IMR-90 (cell line): ENCODE data around the gene PHLPP2. TPM values are rescaled to one million over a fixed set of nuclear protein-coding genes. Genes with fewer than 3 reads are reported as not detected.

ENCODE experiments used
- ATAC-seq: fragments of 200-7000 bp; cut with Tn5 transposase; 2 replicates; pipeline ENCODE4 v1.9.1; 2020; ENCODE audit warnings: low read depth, mild to moderate bottlenecking, moderate library complexity
- BruUV-seq: library from RNA; stranded (reverse); fragments of 400-500 nt; replicated peaks from 2 replicates; lab custom pipeline; 2021; lab: Mats Ljungman, UMichigan
- CTCF ChIA-PET: fragments of 300-600 bp; formaldehyde crosslinking; extraction: SDS; loops from one replicate; lab custom pipeline; 2021; ENCODE audit warnings: antibody characterized with exemption; lab: Yijun Ruan, JAX
- POLR2A ChIA-PET: fragments of 300-600 bp; sonication (Branson Sonifier 250); formaldehyde crosslinking; loops from one replicate; lab custom pipeline; 2022; ENCODE audit warnings: antibody characterized with exemption; ENCODE audit not compliant: unreplicated experiment; lab: Charles Lee
- DNase-seq: peaks from one replicate; pipeline ENCODE4 v3.0.0; 2013
- H2AFZ ChIP-seq: replicated peaks from 2 replicates; pipeline ENCODE3; 2013; ENCODE audit warnings: low read length, mild to moderate bottlenecking; ENCODE audit not compliant: poor library complexity
- H2AK5ac ChIP-seq: 2 replicates; pipeline ENCODE4 v1.6.1; 2013; ENCODE audit warnings: low read depth, low read length, inconsistent platforms
- H2AK9ac ChIP-seq: replicated peaks from 2 replicates; pipeline ENCODE3; 2013; ENCODE audit warnings: mild to moderate bottlenecking, low read depth, low read length, moderate library complexity; ENCODE audit not compliant: poor library complexity
- H2BK120ac ChIP-seq: 2 replicates; pipeline ENCODE4 v1.6.1; 2013; ENCODE audit warnings: low read depth, low read length, inconsistent platforms
- H2BK15ac ChIP-seq: 3 replicates; pipeline ENCODE4 v1.6.1; 2013; ENCODE audit warnings: low read depth, low read length, inconsistent platforms
- H2BK20ac ChIP-seq: 2 replicates; pipeline ENCODE4 v1.6.1; 2013; ENCODE audit warnings: low read depth, mild to moderate bottlenecking, inconsistent platforms, low read length, moderate library complexity
- H2BK5ac ChIP-seq: 2 replicates; pipeline ENCODE4 v1.6.1; 2013; ENCODE audit warnings: mild to moderate bottlenecking, low read depth, low read length, inconsistent platforms; ENCODE audit not compliant: poor library complexity, severe bottlenecking
- H3K14ac ChIP-seq: replicated peaks from 2 replicates; pipeline ENCODE4 v1.6.1; 2013; ENCODE audit warnings: low read depth, low read length, inconsistent platforms
- H3K18ac ChIP-seq: 2 replicates; pipeline ENCODE4 v1.6.1; 2013; ENCODE audit warnings: low read depth, low read length, control low read depth
- H3K23ac ChIP-seq: 2 replicates; pipeline ENCODE4 v1.6.1; 2013; ENCODE audit warnings: low read depth, low read length, inconsistent platforms
- H3K27ac ChIP-seq: 2 replicates; pipeline ENCODE4 v1.5.1; 2013; ENCODE audit warnings: mild to moderate bottlenecking, control low read depth, low read length; ENCODE audit not compliant: insufficient read depth
- H3K27me3 ChIP-seq: 2 replicates; pipeline ENCODE4 v1.6.1; 2013; ENCODE audit warnings: low read length; ENCODE audit not compliant: control insufficient read depth, insufficient read depth
- H3K36me3 ChIP-seq: 2 replicates; pipeline ENCODE4 v1.6.1; 2013; ENCODE audit warnings: low read length, mixed read lengths; ENCODE audit not compliant: control insufficient read depth, insufficient read depth
- H3K4ac ChIP-seq: 2 replicates; pipeline ENCODE4 v1.6.1; 2013; ENCODE audit warnings: low read depth, low read length, inconsistent platforms
- H3K4me1 ChIP-seq: 2 replicates; pipeline ENCODE4 v1.6.1; 2013; ENCODE audit warnings: low read length, mixed read lengths; ENCODE audit not compliant: control insufficient read depth, insufficient read depth
- H3K4me2 ChIP-seq: 2 replicates; pipeline ENCODE4 v1.6.1; 2013; ENCODE audit warnings: low read depth, mild to moderate bottlenecking, control low read depth, low read length, moderate library complexity
- H3K4me3 ChIP-seq: 2 replicates; pipeline ENCODE4 v1.5.1; 2013; ENCODE audit warnings: low read depth, mild to moderate bottlenecking, control low read depth, low read length, moderate library complexity; ENCODE audit not compliant: insufficient read depth
- H3K56ac ChIP-seq: 2 replicates; pipeline ENCODE4 v1.6.1; 2013; ENCODE audit warnings: low read length, inconsistent platforms; ENCODE audit not compliant: insufficient read depth; ENCODE audit errors: extremely low read depth
- H3K79me1 ChIP-seq, 2 experiments: 2 replicates each; pipeline ENCODE4 v1.6.1; 2013; ENCODE audit warnings: low read length in 2 of 2, inconsistent platforms in 1 of 2, low read depth in 1 of 2
- H3K9ac ChIP-seq: 2 replicates; pipeline ENCODE4 v1.6.1; 2013; ENCODE audit warnings: low read depth, low read length, control low read depth
- H3K9me1 ChIP-seq: 2 replicates; pipeline ENCODE4 v1.6.1; 2013; ENCODE audit warnings: low read length, inconsistent platforms; ENCODE audit not compliant: insufficient read depth
- H3K9me3 ChIP-seq: 2 replicates; pipeline ENCODE4 v1.6.1; 2013; ENCODE audit warnings: low read length; ENCODE audit not compliant: control insufficient read depth, insufficient read depth
- H4K20me1 ChIP-seq: 2 replicates; pipeline ENCODE4 v1.6.1; 2013; ENCODE audit warnings: low read length, inconsistent platforms; ENCODE audit not compliant: insufficient read depth
- H4K5ac ChIP-seq: 2 replicates; pipeline ENCODE4 v1.6.1; 2013; ENCODE audit warnings: mild to moderate bottlenecking, low read depth, low read length, control low read depth
- H4K8ac ChIP-seq, 2 experiments: 2 replicates each; pipeline ENCODE4 v1.6.1; 2013; ENCODE audit warnings: low read depth in 2 of 2, low read length in 2 of 2, control low read depth in 1 of 2, inconsistent platforms in 1 of 2
- H4K91ac ChIP-seq: 2 replicates; pipeline ENCODE4 v1.6.1; 2013; ENCODE audit warnings: low read depth, low read length, inconsistent platforms; ENCODE audit not compliant: insufficient read depth
- BHLHE40 ChIP-seq: fragments of 150-350 bp; IDR thresholded peaks from 2 replicates; pipeline ENCODE4 v1.6.1; 2016; ENCODE audit warnings: mild to moderate bottlenecking, low read depth, low read length
- CEBPB ChIP-seq: IDR thresholded peaks from 2 replicates; pipeline ENCODE4 v1.6.1; 2012; ENCODE audit warnings: low read depth, low read length, improper control_type of control experiment
- CHD1 ChIP-seq: IDR thresholded peaks from 2 replicates; pipeline ENCODE4 v1.6.1; 2012; ENCODE audit warnings: low read depth, low read length, improper control_type of control experiment
- CTCF ChIP-seq: conservative IDR thresholded peaks from 2 replicates; pipeline ENCODE4 v1.5.1; 2012; ENCODE audit warnings: mild to moderate bottlenecking, low read depth, low read length, improper control_type of control experiment
- FOS ChIP-seq: fragments of 150-350 bp; IDR thresholded peaks from 2 replicates; pipeline ENCODE4 v1.6.1; 2016; ENCODE audit warnings: low read depth, low read length
- MAFK ChIP-seq: IDR thresholded peaks from 2 replicates; pipeline ENCODE4 v1.6.1; 2012; ENCODE audit warnings: low read depth, low read length, improper control_type of control experiment
- MAZ ChIP-seq: IDR thresholded peaks from 2 replicates; pipeline ENCODE4 v1.6.1; 2012; ENCODE audit warnings: low read depth, mild to moderate bottlenecking, low read length, improper control_type of control experiment, moderate library complexity, borderline replicate concordance
- MXI1 ChIP-seq: IDR thresholded peaks from 2 replicates; pipeline ENCODE4 v1.6.1; 2012; ENCODE audit warnings: low read depth, mild to moderate bottlenecking, low read length, moderate library complexity, borderline replicate concordance
- NFE2L2 ChIP-seq: fragments of 150-350 bp; IDR thresholded peaks from 2 replicates; pipeline ENCODE4 v1.6.1; 2016; ENCODE audit warnings: low read depth, mild to moderate bottlenecking, low read length
- POLR2A ChIP-seq: IDR thresholded peaks from 2 replicates; pipeline ENCODE4 v1.6.1; 2012; ENCODE audit warnings: mild to moderate bottlenecking, low read depth, low read length
- RAD21 ChIP-seq: IDR thresholded peaks from 2 replicates; pipeline ENCODE4 v1.6.1; 2012; ENCODE audit warnings: low read length, improper control_type of control experiment
- RCOR1 ChIP-seq: IDR thresholded peaks from 2 replicates; pipeline ENCODE4 v1.6.1; 2012; ENCODE audit warnings: mild to moderate bottlenecking, low read length, improper control_type of control experiment; ENCODE audit not compliant: insufficient replicate concordance
- RFX5 ChIP-seq: IDR thresholded peaks from 2 replicates; pipeline ENCODE4 v1.8.0; 2012; ENCODE audit warnings: low read depth, mild to moderate bottlenecking, low read length, moderate library complexity
- SMC3 ChIP-seq: fragments of 150-350 bp; IDR thresholded peaks from 2 replicates; pipeline ENCODE4 v1.6.1; 2016; ENCODE audit warnings: low read depth, mild to moderate bottlenecking, antibody characterized with exemption, low read length, moderate library complexity
- USF2 ChIP-seq: fragments of 150-350 bp; IDR thresholded peaks from 2 replicates; pipeline ENCODE4 v1.6.1; 2017; ENCODE audit warnings: mild to moderate bottlenecking, antibody characterized with exemption, low read length, low read depth
- WGBS, 2 experiments: methylation state at CpG; one replicate each; pipeline versions ENCODE4 v1.1.5 to v1.1.7; 2013; ENCODE audit warnings: missing lambda C conversion rate in 2 of 2; ENCODE audit not compliant: insufficient read length in 1 of 2; ENCODE audit errors: extremely low coverage in 2 of 2; 5-methylcytosine and 5-hydroxymethylcytosine counted together
- dilution Hi-C: fragments of 300-500 bp; cut with HindIII; formaldehyde crosslinking; loops from one replicate; pipeline ENCODE4 v1.14.3; 2018; ENCODE audit warnings: low sequenced_read_pairs; ENCODE audit not compliant: unreplicated experiment
- in situ Hi-C: fragments of 300-500 bp; cut with MboI; formaldehyde crosslinking; loops from 3 replicates; pipeline ENCODE4 v1.14.3; 2019; ENCODE audit warnings: low sequenced_read_pairs, inconsistent platforms, mixed read lengths
- intact Hi-C: fragments of 100-400 bp; cut with micrococcal nuclease; formaldehyde crosslinking; loops from 2 replicates; pipeline ENCODE4 v1.10.0; 2022
- polyA plus RNA-seq, 3 experiments: library from polyadenylated mRNA; depleted of rRNA; stranded (reverse); fragments of >200 nt; gene quantifications; 2 replicates each; pipeline ENCODE4 v1.2.3, GENCODE V29; 2012; ENCODE audit warnings: low replicate concordance in 1 of 3
- total RNA-seq: library from RNA; depleted of rRNA; stranded (reverse); fragments of >200 nt; gene quantifications from 2 replicates; pipeline ENCODE4 v1.2.3, GENCODE V29; 2012
- TF ChIP-seq, protein P1 (sequence below): fragments of 150-350 bp; IDR thresholded peaks from 2 replicates; pipeline ENCODE4 v1.6.1; 2016; ENCODE audit warnings: low read depth, mild to moderate bottlenecking, low read length, moderate library complexity, borderline replicate concordance

The PHLPP2 gene
- total and polyA plus RNA-seq, 2 of the 4 experiments (the other 2 are of a cell fraction): 6.8 to 10.2 TPM

DNA sequence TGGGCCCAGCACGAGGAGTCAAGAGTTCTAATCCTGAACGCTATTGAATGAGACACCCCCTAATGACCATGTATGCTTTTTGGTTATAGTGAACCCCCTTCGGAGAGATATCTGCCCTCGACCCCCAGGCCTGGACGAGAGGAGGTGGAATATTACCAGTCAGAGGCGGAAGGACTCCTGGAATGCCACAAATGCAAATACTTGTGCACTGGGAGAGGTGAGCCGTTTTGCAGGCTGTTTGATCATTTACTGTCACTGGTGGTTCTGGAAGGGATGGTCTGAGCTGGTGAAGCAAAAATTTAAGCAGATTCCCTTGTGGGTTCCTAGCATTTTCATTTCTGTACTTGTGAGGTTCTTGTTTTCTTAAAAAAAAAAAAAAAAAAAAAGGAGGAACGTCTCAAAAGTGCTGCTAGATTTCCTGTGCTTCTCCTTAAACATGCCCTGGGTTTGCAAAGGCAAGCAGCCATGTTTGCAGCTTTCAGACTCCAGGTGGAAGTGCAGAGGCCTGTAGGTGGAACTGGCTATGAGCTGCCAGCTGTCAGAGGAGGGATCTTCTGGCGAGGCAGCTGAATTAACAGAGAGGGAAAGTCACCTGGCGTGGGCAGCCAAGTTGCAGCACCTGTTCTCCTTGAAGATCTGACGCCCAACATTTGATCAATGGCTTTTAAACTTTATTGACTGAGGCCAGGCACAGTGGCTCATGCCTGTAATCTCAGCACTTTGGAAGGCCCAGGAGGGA lies 95.1 kb downstream of the PHLPP2 start:
- Histone ChIP-seq H3K4me1 (peaks cover 3% of the 10 kb centered on the region; the same call in 1 of the 2 replicates), H4K8ac (no peak overlapping the region), H4K20me1 (no peaks in the 10 kb centered on the region), H3K9ac (no peak overlapping the region), H3K4me3 (no peak overlapping the region), H3K14ac (no peak overlapping the region), H2BK15ac (no peak overlapping the region), H3K4ac (no peak overlapping the region), H3K9me1 (no peaks in the 10 kb centered on the region), H3K36me3 (no peaks in the 10 kb centered on the region), H3K27me3 (peaks cover 31% of the 10 kb centered on the region), H4K5ac (no peak overlapping the region), H2BK120ac (no peak overlapping the region), H3K79me1 (no peaks in the 10 kb centered on the region), H2BK20ac (no peak overlapping the region), H2AK9ac (no peak overlapping the region), H3K27ac (no peak overlapping the region), H3K23ac (no peak overlapping the region), H3K9me3 (peaks cover 3% of the 10 kb centered on the region; the same call in 1 of the 2 replicates), H2AFZ (no peak overlapping the region), H2BK5ac (no peak overlapping the region), H3K18ac (no peak overlapping the region), H3K4me2 (no peak overlapping the region), H2AK5ac (no peak overlapping the region), H4K91ac (no peak overlapping the region), H3K56ac (no peak overlapping the region)
- ChIA-PET POLR2A (no interaction called here), CTCF (no interaction called here)
- dilution Hi-C loops (no loop called here), intact Hi-C loops (no loop called here), in situ Hi-C loops (no loop called here)
- WGBS, 2 experiments: 66% methylated on average over 4 of the region's 11 CpGs; no CpG with 5 or more reads in 1 of the 2 experiments
- TF ChIP-seq USF2: no peak
- TF ChIP-seq CEBPB: no peak
- no peak for TF ChIP-seq FOS
- no peak for TF ChIP-seq MAFK
- no peak for TF ChIP-seq CHD1
- TF ChIP-seq RCOR1: no peak
- TF ChIP-seq SMC3: no peak
- no peak for TF ChIP-seq NFE2L2
- no peak for TF ChIP-seq POLR2A
- TF ChIP-seq CTCF: no peak
- TF ChIP-seq MAZ: no peak
- TF ChIP-seq RFX5: no peak
- TF ChIP-seq MXI1: no peak
- TF ChIP-seq RAD21: no peak
- no peak for TF ChIP-seq BHLHE40
- TF ChIP-seq, protein P1, sequence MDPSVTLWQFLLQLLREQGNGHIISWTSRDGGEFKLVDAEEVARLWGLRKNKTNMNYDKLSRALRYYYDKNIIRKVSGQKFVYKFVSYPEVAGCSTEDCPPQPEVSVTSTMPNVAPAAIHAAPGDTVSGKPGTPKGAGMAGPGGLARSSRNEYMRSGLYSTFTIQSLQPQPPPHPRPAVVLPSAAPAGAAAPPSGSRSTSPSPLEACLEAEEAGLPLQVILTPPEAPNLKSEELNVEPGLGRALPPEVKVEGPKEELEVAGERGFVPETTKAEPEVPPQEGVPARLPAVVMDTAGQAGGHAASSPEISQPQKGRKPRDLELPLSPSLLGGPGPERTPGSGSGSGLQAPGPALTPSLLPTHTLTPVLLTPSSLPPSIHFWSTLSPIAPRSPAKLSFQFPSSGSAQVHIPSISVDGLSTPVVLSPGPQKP: no peak
- no peak for DNase-seq
- no TSS peak for BruUV-seq
- no peak for ATAC-seq
